Astrocyte (in vitro differentiated cells and primary cell): Measurements from ENCODE around the gene ST6GALNAC2.

Source experiments
- CTCF ChIP-seq: IDR thresholded peaks from 2 replicates; pipeline ENCODE4 v1.5.1; 2011; ENCODE audit warnings: low read depth, mild to moderate bottlenecking, inconsistent platforms, low read length, moderate library complexity; ENCODE audit not compliant: insufficient read depth
- EZH2 ChIP-seq: IDR thresholded peaks from 2 replicates; pipeline ENCODE4 v1.6.1; 2012; ENCODE audit warnings: mild to moderate bottlenecking, low read length, inconsistent platforms; ENCODE audit not compliant: insufficient read depth

DNA sequence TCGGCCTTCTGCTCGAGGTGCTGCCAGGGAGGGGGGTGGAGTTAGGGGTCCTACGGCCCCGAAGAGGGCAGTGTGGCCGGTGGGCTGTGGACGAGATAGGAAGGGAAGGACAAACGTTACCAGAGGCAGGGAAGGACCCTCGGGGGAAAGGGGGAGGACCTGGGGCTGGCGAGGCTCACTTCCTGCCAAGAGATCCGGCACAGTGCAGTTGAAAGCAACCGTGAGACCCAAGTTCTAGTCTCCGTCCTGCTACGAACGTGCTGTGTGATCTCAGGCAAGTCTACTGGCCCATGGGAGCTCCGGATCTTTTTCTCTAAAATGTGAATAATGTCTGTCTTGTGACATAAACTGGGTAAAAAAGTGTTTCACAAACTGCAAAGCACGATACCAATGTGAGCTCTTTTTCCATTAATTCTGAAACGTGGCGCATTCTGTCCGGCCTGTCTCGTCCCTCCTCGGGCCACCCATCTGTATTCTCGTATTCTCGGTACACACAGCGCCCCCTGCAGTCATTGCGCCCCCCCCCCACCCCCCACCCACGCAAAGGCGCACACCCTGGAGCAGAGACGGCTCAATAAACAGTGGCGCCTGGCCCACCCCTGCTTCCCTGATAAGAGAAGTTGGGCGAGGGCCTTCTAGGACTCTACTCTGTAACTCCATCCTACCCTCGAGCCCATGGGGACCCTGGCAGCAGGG lies 57.0 kb downstream of the ST6GALNAC2 start:
- TF ChIP-seq CTCF, result no peak
- no peak for TF ChIP-seq EZH2
